ENCODE measurements around the gene DYRK2. TPM values are rescaled to one million over a fixed set of nuclear protein-coding genes. Genes with fewer than 3 reads are reported as not detected.

Gene DYRK2
- polyA plus RNA-seq, 3 donors: 7.5 to 12.5 (median 9.7) TPM

- Mint-ChIP-seq H3K9me3 (peaks cover 0 to 3% (median 0%) of the 10 kb centered on the region in 7 donors), H3K4me1 (peaks cover 14% of the 10 kb centered on the region), H3K27ac (no peak overlapping the region), H3K36me3 (no peaks in the 10 kb centered on the region), H3K27me3 (ENCODE audit: low read depth in 3 of 3) (peaks cover 2 to 11% (median 5%) of the 10 kb centered on the region in 3 donors), H3K4me3 (no peak overlapping the region)
- Histone ChIP-seq H2AFZ (ENCODE audit: insufficient read depth, low read depth, low read length, poor library complexity, severe bottlenecking) (no peak overlapping the region), H3K4me1 (ENCODE audit: control insufficient read depth in 1 of 2, insufficient read depth in 2 of 2, low read length in 2 of 2) (peaks cover 11 to 14% of the 10 kb centered on the region in 2 donors), H3K9me3 (replicated peaks in 1 of 2; ENCODE audit: control insufficient read depth in 1 of 2, insufficient read depth in 1 of 2, low read length in 2 of 2) (no peaks in the 10 kb centered on the region), H3K4me2 (replicated peaks; ENCODE audit: extremely low read depth, low read length, poor library complexity, severe bottlenecking) (no peak overlapping the region), H3K27me3 (ENCODE audit: control insufficient read depth in 2 of 2, insufficient read depth in 2 of 2, low read length in 2 of 2) (no peaks in the 10 kb centered on the region), H3K79me2 (ENCODE audit: insufficient read depth, low read length) (no peaks in the 10 kb centered on the region), H3K27ac (ENCODE audit: low read depth in 1 of 2, low read length in 2 of 2) (no peak overlapping the region), H4K20me1 (ENCODE audit: insufficient read depth, low read length) (no peaks in the 10 kb centered on the region), H3K36me3 (replicated peaks in 1 of 2; ENCODE audit: control insufficient read depth in 1 of 2, insufficient read depth in 2 of 2, low read length in 2 of 2) (no peaks in the 10 kb centered on the region), H3K4me3 (replicated peaks in 1 of 3; ENCODE audit: low read depth in 2 of 3, low read length in 3 of 3) (no peak overlapping the region), H3K9ac (ENCODE audit: insufficient read depth, low read length, poor library complexity, severe bottlenecking) (no peak overlapping the region)
- intact Hi-C loops (cut with micrococcal nuclease): no loop called here
- no peak for DNase-seq
- WGBS (ENCODE audit: insufficient coverage): 86% methylated on average over 1 of the region's 1 CpG
- TF ChIP-seq, protein P1, sequence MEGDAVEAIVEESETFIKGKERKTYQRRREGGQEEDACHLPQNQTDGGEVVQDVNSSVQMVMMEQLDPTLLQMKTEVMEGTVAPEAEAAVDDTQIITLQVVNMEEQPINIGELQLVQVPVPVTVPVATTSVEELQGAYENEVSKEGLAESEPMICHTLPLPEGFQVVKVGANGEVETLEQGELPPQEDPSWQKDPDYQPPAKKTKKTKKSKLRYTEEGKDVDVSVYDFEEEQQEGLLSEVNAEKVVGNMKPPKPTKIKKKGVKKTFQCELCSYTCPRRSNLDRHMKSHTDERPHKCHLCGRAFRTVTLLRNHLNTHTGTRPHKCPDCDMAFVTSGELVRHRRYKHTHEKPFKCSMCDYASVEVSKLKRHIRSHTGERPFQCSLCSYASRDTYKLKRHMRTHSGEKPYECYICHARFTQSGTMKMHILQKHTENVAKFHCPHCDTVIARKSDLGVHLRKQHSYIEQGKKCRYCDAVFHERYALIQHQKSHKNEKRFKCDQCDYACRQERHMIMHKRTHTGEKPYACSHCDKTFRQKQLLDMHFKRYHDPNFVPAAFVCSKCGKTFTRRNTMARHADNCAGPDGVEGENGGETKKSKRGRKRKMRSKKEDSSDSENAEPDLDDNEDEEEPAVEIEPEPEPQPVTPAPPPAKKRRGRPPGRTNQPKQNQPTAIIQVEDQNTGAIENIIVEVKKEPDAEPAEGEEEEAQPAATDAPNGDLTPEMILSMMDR (IDR thresholded peaks at IDR 0.05): no peak
These were observed 45.9 kb downstream of the DYRK2 start for GRCh38 chr12:67694306-67694900.

GRCh38 chr12:67695974-67696373, 47.4 kb downstream of the DYRK2 start:
- no peaks in the 10 kb centered on the region for H3K36me3 Mint-ChIP-seq
- Histone ChIP-seq H3K4me1 (ENCODE audit: control insufficient read depth in 1 of 2, insufficient read depth in 2 of 2, low read length in 2 of 2) (peaks cover 17 to 20% of the 10 kb centered on the region in 2 donors), H2AFZ (ENCODE audit: insufficient read depth, low read depth, low read length, poor library complexity, severe bottlenecking) (no peak overlapping the region), H3K4me3 (replicated peaks in 1 of 3; ENCODE audit: low read depth in 2 of 3, low read length in 3 of 3) (no peak overlapping the region), H3K79me2 (ENCODE audit: insufficient read depth, low read length) (no peaks in the 10 kb centered on the region), H3K9ac (ENCODE audit: insufficient read depth, low read length, poor library complexity, severe bottlenecking) (no peak overlapping the region), H3K27me3 (ENCODE audit: control insufficient read depth in 2 of 2, insufficient read depth in 2 of 2, low read length in 2 of 2) (no peaks in the 10 kb centered on the region), H3K27ac (ENCODE audit: low read depth in 1 of 2, low read length in 2 of 2) (no peak overlapping the region), H3K4me2 (replicated peaks; ENCODE audit: extremely low read depth, low read length, poor library complexity, severe bottlenecking) (no peak overlapping the region), H3K36me3 (replicated peaks in 1 of 2; ENCODE audit: control insufficient read depth in 1 of 2, insufficient read depth in 2 of 2, low read length in 2 of 2) (no peaks in the 10 kb centered on the region), H4K20me1 (ENCODE audit: insufficient read depth, low read length) (no peaks in the 10 kb centered on the region), H3K9me3 (replicated peaks in 1 of 2; ENCODE audit: control insufficient read depth in 1 of 2, insufficient read depth in 1 of 2, low read length in 2 of 2) (no peaks in the 10 kb centered on the region)
- no peak for DNase-seq
- no peak overlapping the region for H3K4me3 Mint-ChIP-seq
- H3K4me1 Mint-ChIP-seq: peaks cover 19% of the 10 kb centered on the region
- TF ChIP-seq, protein P1 (IDR thresholded peaks at IDR 0.05): no peak
- H3K27ac Mint-ChIP-seq: no peak overlapping the region
- peaks cover 0 to 3% (median 0%) of the 10 kb centered on the region in 7 donors for H3K9me3 Mint-ChIP-seq
- intact Hi-C loops (cut with micrococcal nuclease): no loop called here
- peaks cover 2 to 11% (median 5%) of the 10 kb centered on the region in 3 donors for H3K27me3 Mint-ChIP-seq (ENCODE audit: low read depth in 3 of 3)
- 100% methylated on average over 1 of the region's 2 CpGs for WGBS (ENCODE audit: insufficient coverage)

Data from CD14-positive monocyte (primary cell).